ENCODE results near the gene REEP1.

DNA sequence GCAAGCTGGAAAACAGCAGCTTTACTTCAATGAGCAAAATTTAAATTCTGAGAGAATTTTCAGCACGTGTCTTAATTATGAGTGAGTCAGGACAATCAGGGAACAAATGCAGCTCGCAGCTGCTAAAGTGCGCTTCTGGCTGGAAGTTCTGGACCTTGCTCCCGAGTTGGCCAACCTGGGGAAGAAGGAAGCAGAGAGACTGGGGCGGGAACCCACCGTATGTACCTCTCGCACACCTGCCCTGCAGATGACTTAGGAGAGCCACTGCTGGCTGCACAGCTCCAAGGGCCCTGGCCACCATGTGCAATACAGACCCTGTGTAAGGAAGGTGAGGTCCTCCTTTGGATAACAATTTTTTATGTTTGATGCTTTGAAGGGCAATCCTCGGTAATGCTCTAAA is 42.4 kb downstream of the REEP1 start:
- no peak for TF ChIP-seq CTCF (conservative IDR thresholded peaks at IDR 0.05; ENCODE audit: low read length)
- no peak for TF ChIP-seq EZH2phosphoT487 (IDR thresholded peaks at IDR 0.05; ENCODE audit: borderline replicate concordance, low read depth, low read length)
